ENCODE results near the gene EMC9. TPM values are rescaled to one million over a fixed set of nuclear protein-coding genes. Genes with fewer than 3 reads are reported as not detected.
A peak's percentile ranks its signal among the peaks of the same experiment; 100 is the strongest.

Gene EMC9
- total RNA-seq, 4 donors from 2014 or later = 13.6 to 18.8 (median 16.3) TPM

DNA sequence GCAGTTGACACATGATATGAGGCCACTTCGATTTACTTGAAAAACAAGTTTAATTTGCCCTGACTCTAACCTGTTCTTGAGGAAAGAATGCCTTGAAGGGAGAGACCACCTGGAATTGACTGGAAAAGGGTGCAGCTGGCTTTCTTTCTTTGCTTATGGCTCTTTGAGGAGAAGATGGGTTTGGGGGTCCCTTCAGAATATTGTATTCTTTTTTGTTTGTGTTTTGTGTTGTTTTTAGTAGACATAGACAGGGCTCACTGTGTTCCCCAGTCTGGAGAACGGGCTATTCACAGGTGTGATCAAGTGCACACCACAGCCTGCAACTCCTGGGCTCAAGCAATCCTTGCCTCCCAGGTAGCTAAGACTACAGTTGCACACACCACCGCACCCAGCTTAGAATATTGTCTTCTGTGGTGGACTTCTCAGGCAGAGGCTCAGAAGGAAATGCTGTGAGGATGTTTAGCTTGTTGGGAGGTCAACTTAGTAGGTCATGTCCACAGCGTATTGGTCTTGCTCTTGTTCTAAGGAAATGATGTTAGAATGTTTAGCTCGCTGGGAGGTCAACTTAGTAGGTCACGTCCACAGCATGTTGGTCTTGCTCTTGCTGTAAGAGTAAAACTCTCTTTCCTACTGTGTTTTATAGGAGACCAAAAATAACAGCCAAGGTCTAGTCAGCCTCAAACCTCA is 25.1 kb downstream of the EMC9 start:
- intact Hi-C loops (cut with DNase I; ENCODE audit: low total_unique reads) (no loop called here), in situ Hi-C loops (cut with MboI; ENCODE audit: low sequenced_read_pairs in 4 of 4) (no loop called here)
- DNase-seq (no peak), ATAC-seq (no peak)
- no peak for TF ChIP-seq POLR2A (IDR thresholded peaks at IDR 0.05)
- TF ChIP-seq, protein P1, sequence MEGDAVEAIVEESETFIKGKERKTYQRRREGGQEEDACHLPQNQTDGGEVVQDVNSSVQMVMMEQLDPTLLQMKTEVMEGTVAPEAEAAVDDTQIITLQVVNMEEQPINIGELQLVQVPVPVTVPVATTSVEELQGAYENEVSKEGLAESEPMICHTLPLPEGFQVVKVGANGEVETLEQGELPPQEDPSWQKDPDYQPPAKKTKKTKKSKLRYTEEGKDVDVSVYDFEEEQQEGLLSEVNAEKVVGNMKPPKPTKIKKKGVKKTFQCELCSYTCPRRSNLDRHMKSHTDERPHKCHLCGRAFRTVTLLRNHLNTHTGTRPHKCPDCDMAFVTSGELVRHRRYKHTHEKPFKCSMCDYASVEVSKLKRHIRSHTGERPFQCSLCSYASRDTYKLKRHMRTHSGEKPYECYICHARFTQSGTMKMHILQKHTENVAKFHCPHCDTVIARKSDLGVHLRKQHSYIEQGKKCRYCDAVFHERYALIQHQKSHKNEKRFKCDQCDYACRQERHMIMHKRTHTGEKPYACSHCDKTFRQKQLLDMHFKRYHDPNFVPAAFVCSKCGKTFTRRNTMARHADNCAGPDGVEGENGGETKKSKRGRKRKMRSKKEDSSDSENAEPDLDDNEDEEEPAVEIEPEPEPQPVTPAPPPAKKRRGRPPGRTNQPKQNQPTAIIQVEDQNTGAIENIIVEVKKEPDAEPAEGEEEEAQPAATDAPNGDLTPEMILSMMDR (IDR thresholded peaks at IDR 0.05 in 4 of 5, conservative IDR thresholded peaks at IDR 0.05 in 1 of 5) = no peak
- H3K36me3 ChIP-seq = peaks cover 2 to 41% of the 10 kb centered on the region in 2 donors
- H3K9me3 ChIP-seq = no peaks in the 10 kb centered on the region
- H3K4me3 ChIP-seq = peak overlapping the region in 3 of 4 donors; percentile 74 to 79 (median 76)
- no peaks in the 10 kb centered on the region for H3K27me3 ChIP-seq
- H3K27ac ChIP-seq = peak overlapping the region; percentile 92 to 99 (median 98)
- H3K4me1 ChIP-seq = peaks cover 16 to 19% of the 10 kb centered on the region in 2 donors

DNA sequence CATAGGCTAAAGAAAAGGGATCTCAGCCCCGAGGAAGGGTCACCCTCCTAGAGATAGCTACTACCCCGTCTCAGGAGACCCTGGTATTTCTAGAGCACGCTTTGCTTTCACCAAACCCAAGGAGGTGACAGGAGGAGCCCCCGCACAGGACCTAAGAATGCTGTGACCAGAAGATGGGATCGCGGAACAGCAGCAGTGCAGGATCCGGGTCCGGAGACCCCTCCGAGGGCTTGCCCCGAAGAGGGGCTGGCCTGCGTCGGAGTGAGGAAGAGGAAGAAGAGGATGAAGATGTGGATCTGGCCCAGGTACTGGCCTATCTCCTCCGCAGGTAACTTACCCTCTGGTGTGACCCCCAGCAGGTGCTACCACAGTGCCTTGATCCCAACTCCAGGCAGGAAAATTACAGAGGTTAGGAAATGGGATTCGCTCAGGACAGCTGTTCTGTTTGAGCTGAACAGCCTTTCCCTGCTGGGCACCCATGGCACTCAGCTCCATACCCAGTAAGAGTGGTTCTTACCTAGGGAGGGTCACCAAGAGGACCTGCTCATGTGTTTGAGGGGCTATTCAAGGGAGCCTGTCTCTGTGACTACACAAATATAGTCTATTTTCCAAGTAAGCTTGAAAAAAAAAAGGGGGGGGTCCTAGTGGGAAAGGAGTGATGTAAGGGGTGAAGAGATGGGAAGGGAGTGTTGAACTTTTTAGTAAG is 25.8 kb downstream of the EMC9 start:
- intact Hi-C loops (cut with DNase I; ENCODE audit: low total_unique reads) = loop anchor here (1.0 to 2.0 kb wide), 3 partner anchors 21 to 814 kb away; partner anchors contain the start of genes IRF9 and PCK2
- H3K27ac ChIP-seq = peak overlapping the region; percentile 92 to 99 (median 98)
- peak overlapping the region; percentile 74 to 93 (median 78) for H3K4me3 ChIP-seq
- in situ Hi-C loops (cut with MboI; ENCODE audit: low sequenced_read_pairs in 4 of 4) = no loop called here
- DNase-seq (no peak), ATAC-seq (no peak)
- TF ChIP-seq POLR2A (IDR thresholded peaks at IDR 0.05) = no peak
- TF ChIP-seq, protein P1 (IDR thresholded peaks at IDR 0.05 in 4 of 5, conservative IDR thresholded peaks at IDR 0.05 in 1 of 5) = no peak
- no peaks in the 10 kb centered on the region for H3K9me3 ChIP-seq
- H3K27me3 ChIP-seq = no peaks in the 10 kb centered on the region
- H3K36me3 ChIP-seq = peaks cover 2 to 34% of the 10 kb centered on the region in 2 donors
- peaks cover 16 to 19% of the 10 kb centered on the region in 2 donors for H3K4me1 ChIP-seq

DNA sequence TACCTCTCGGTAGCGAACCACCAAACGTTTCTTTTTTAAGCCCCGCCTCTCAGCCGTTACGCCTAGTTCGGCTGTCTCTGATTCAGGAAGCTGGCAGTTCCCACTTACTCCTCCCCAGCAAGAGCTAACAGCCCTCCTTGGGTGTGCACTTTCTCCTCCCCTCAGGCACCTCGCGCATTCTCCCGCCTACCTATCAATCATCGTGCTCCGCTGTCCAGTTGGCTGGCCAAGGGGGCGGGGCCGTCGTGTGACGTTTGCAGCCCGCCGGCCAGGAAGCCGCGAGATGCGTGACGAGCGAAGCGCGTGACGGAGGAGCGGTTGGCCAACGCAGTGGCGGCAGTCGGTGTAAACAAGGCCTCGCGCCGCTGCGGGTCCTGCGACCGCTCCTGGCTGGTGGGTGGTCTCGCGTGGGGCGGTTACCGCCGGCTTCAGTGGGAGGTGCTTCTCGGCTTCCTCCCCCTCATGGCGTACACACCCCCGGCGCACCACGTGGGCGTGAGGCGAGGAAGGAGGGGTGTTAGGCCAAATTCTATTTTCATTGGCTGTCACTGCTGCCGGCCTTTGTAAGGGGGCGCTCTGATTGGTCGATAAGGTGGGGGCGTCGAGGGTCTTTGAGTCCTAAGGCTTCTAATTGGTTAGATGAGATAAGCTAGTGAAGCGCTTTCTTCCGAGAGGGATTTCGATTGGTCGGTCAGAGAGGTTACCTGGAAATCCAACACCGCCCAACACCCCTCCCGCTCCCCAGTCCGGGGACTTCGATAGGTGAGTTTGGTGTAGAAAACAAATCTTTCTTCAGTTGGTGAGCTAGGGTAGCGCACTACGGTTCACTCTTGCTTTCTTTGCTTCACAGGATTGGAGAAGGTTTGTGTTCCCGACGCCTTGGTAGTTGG is 26.6 kb downstream of the EMC9 start, which contains the start of the genes DCAF11 and NRL:
DCAF11 (plus strand) TSS at position 246 of the 890 bp plus-strand sequence. CDS start 818 bp downstream, outside the sequence.
NRL (minus strand) TSS at position 418 of the 890 bp plus-strand sequence. CDS start 32,101 bp downstream, outside the sequence.
- ATAC-seq (peak; percentile 87 to 89), DNase-seq (peak; percentile 99)
- in situ Hi-C loops (cut with MboI; ENCODE audit: low sequenced_read_pairs in 4 of 4) (no loop called here), intact Hi-C loops (cut with DNase I; ENCODE audit: low total_unique reads) (loop anchor here (1.0 to 2.0 kb wide), 6 partner anchors 17 to 813 kb away; partner anchors contain the start of genes IRF9, PCK2, RNF31 and SDR39U1)
- TF ChIP-seq, protein P1 (IDR thresholded peaks at IDR 0.05 in 4 of 5, conservative IDR thresholded peaks at IDR 0.05 in 1 of 5) = peak in 1 of 5 experiments; percentile 32
- peak in 1 of 2 donors; percentile 28 for TF ChIP-seq POLR2A (IDR thresholded peaks at IDR 0.05)
- Histone ChIP-seq H3K4me3 (peak within 1 kb of the TSS; percentile 74 to 93 (median 78)), H3K27me3 (no peaks in the 10 kb centered on the region), H3K27ac (peak within 1 kb of the TSS; percentile 92 to 99 (median 98)), H3K4me1 (peaks cover 16 to 19% of the 10 kb centered on the region in 2 donors), H3K36me3 (peaks cover 0 to 26% of the 10 kb centered on the region in 2 donors), H3K9me3 (no peaks in the 10 kb centered on the region)
